K562 (cell line): ENCODE measurements around the gene BNIP5. TPM values are rescaled to one million over a fixed set of nuclear protein-coding genes. Genes with fewer than 3 reads are reported as not detected.

Experiments used
- CBX1 ChIP-seq: sonication (generic); IDR thresholded peaks from 2 replicates; pipeline ENCODE4 v1.6.1; 2016; ENCODE audit warnings: antibody characterized with exemption, low read depth, mild to moderate bottlenecking
- CBX8 ChIP-seq: fragments of 200-600 bp; sonication (generic); IDR thresholded peaks from 2 replicates; pipeline ENCODE4 v1.6.1; 2012; ENCODE audit warnings: borderline replicate concordance, mixed run types, low read depth, mild to moderate bottlenecking, moderate library complexity, mixed read lengths, low read length, control low read depth, inconsistent platforms; ENCODE audit not compliant: poor library complexity, severe bottlenecking; ENCODE audit errors: extremely low read depth
- CHD1 ChIP-seq: fragments of 200-600 bp; sonication (generic); IDR thresholded peaks from one replicate; pipeline ENCODE4 v1.6.1; 2012; ENCODE audit warnings: mild to moderate bottlenecking, moderate library complexity, low read length, inconsistent platforms
- CHD2 ChIP-seq: IDR thresholded peaks from 2 replicates; pipeline ENCODE4 v1.6.1; 2011; ENCODE audit warnings: low read depth, low read length
- EGR1 ChIP-seq: fragments of 450-650 bp; conservative IDR thresholded peaks from 2 replicates; pipeline ENCODE4 v1.6.1; 2017; ENCODE audit warnings: mild to moderate bottlenecking
- ETV6 ChIP-seq, 3 experiments: fragments of 150-350 bp in 1 of 3; sonication (generic) in 1 of 3; formaldehyde crosslinking in 1 of 3; IDR thresholded peaks; 2 replicates each; pipeline versions ENCODE4 v1.6.1 to v1.8.0; 2014 to 2022; ENCODE audit warnings: borderline replicate concordance in 2 of 3, low read depth in 2 of 3, antibody characterized with exemption in 1 of 3, low read length in 1 of 3, mild to moderate bottlenecking in 1 of 3, missing genetic modification reagents in 1 of 3
- FOS ChIP-seq: IDR thresholded peaks from 3 replicates; pipeline ENCODE4 v1.6.1; 2011; ENCODE audit not compliant: insufficient read length; ENCODE audit errors: extremely low read depth
- NBN ChIP-seq: fragments of 450-650 bp; IDR thresholded peaks from 2 replicates; pipeline ENCODE4 v1.6.1; 2016; ENCODE audit warnings: low read depth, mild to moderate bottlenecking
- NCOA2 ChIP-seq, 2 experiments: fragments of 450-650 bp; IDR thresholded peaks; 2 replicates each; pipeline ENCODE4 v1.6.1; 2018; ENCODE audit warnings: mild to moderate bottlenecking in 2 of 2, moderate library complexity in 1 of 2; ENCODE audit not compliant: partially characterized antibody in 2 of 2
- NFXL1 ChIP-seq: fragments of 450-650 bp; formaldehyde crosslinking; IDR thresholded peaks from 2 replicates; pipeline ENCODE4 v1.4.0; 2021; ENCODE audit warnings: mild to moderate bottlenecking
- RBM14 ChIP-seq: fragments of 200-400 bp; formaldehyde crosslinking; IDR thresholded peaks from 2 replicates; pipeline ENCODE4 v1.6.1; 2018; ENCODE audit warnings: low read depth, mild to moderate bottlenecking, low read length, moderate library complexity, borderline replicate concordance; ENCODE audit not compliant: insufficient read depth
- SAFB ChIP-seq: fragments of 200-400 bp; formaldehyde crosslinking; IDR thresholded peaks from 2 replicates; pipeline ENCODE4 v1.6.1; 2017; ENCODE audit warnings: low read depth, low read length, borderline replicate concordance
- SMARCA5 ChIP-seq: fragments of 450-650 bp; IDR thresholded peaks from 2 replicates; pipeline ENCODE4 v1.6.1; 2016
- SNRNP70 ChIP-seq: fragments of 200-400 bp; formaldehyde crosslinking; optimal IDR thresholded peaks from 2 replicates; pipeline ENCODE3; 2017; ENCODE audit warnings: low read depth, low read length
- SRSF9 ChIP-seq: fragments of 200-400 bp; formaldehyde crosslinking; IDR thresholded peaks from 2 replicates; pipeline ENCODE4 v1.6.1; 2017; ENCODE audit warnings: low read depth, low read length, borderline replicate concordance
- ZBED1 ChIP-seq: IDR thresholded peaks from 2 replicates; pipeline ENCODE4 v1.6.1; 2014
- ZEB2 ChIP-seq: fragments of 450-650 bp; IDR thresholded peaks from 2 replicates; pipeline ENCODE4 v1.6.1; 2016
- ZNF551 ChIP-seq: fragments of 250-450 bp; sonication (Bioruptor Pico); IDR thresholded peaks from 2 replicates; pipeline ENCODE4 v1.5.0; 2021; ENCODE audit warnings: mild to moderate bottlenecking, moderate library complexity
- polyA plus RNA-seq, 8 experiments: library from polyadenylated mRNA; depleted of rRNA in 4 of 8; stranded (reverse) in 5 of 8; unstranded in 3 of 8; fragments of >200 nt; fragmentation: Nextera tagmentation in 2 of 8; fragmentation: Illumina TruSeq in 1 of 8; extraction: Ambion mirVana in 2 of 8; extraction: Trizol in 1 of 8; gene quantifications; 2 replicates each; pipeline versions ENCODE4 v1.2.1 to v1.2.3, GENCODE V29; 2011 to 2014; ENCODE audit warnings: inconsistent platforms in 1 of 8, missing spikeins in 1 of 8
- total RNA-seq, 7 experiments: library from RNA; depleted of rRNA in 6 of 7; stranded (reverse); fragments of >200 nt in 6 of 7; fragmentation: Illumina TruSeq in 2 of 7; extraction: Trizol in 2 of 7; gene quantifications; 2 replicates each; pipeline versions ENCODE4 v1.2.1 to v1.2.3, GENCODE V29; 2011 to 2021; ENCODE audit warnings: low replicate concordance in 1 of 7
- TF ChIP-seq, protein P1 (sequence below): fragments of 450-650 bp; formaldehyde crosslinking; IDR thresholded peaks from 2 replicates; pipeline ENCODE4 v1.4.0; 2020; ENCODE audit warnings: mild to moderate bottlenecking
- TF ChIP-seq, protein P2 (sequence below): fragments of 250-450 bp; sonication (Bioruptor Pico); IDR thresholded peaks from 2 replicates; pipeline ENCODE4 v1.6.1; 2021; ENCODE audit warnings: mild to moderate bottlenecking
- TF ChIP-seq, protein P3 (sequence below): fragments of 450-650 bp; IDR thresholded peaks from 2 replicates; pipeline ENCODE4 v1.6.1; 2016
- TF ChIP-seq, protein P4 (sequence below), 2 experiments: fragments of 450-650 bp; conservative IDR thresholded peaks; 2 replicates each; pipeline ENCODE4 v1.6.1; 2017; ENCODE audit warnings: mild to moderate bottlenecking in 2 of 2, moderate library complexity in 2 of 2
- TF ChIP-seq, protein P5 (sequence below): sonication (generic); formaldehyde crosslinking; IDR thresholded peaks from 2 replicates; pipeline ENCODE4 v1.8.1; 2023; ENCODE audit warnings: mild to moderate bottlenecking, missing genetic modification reagents

Gene BNIP5
- total and polyA plus RNA-seq, 9 of the 15 experiments (the other 6 are each of a cell fraction or from before 2014, with no cell fraction given): not detected

DNA sequence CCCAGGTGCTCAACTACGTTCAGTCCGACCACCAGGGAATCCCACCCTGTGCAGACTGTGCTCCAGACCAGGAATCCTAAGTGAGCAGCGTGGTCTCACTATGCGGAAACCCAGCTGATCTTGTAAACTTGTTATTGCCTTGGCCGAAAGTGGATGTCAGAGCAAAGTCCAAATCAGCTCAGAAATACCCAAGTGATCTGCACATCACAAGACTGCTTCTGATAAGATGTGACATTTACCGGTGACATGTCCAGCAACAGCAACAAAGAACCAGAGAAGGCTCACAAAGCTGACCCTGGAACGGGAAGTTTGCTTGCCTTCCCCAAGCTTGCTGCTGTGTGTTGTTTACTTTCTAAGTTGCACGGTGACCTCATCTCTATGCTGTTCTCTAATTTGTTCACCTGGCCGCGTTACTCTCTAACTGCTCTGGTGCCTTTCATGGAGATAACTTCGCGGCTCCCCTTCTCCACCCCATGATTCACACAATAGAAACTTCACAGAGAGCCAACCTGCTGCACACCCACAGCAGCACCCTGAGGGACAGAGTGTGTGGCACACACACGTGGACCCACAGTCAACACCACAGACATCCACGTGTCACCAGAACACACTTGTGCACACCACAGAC, 1.7 kb downstream of the BNIP5 start (continued):
- TF ChIP-seq, protein P1, sequence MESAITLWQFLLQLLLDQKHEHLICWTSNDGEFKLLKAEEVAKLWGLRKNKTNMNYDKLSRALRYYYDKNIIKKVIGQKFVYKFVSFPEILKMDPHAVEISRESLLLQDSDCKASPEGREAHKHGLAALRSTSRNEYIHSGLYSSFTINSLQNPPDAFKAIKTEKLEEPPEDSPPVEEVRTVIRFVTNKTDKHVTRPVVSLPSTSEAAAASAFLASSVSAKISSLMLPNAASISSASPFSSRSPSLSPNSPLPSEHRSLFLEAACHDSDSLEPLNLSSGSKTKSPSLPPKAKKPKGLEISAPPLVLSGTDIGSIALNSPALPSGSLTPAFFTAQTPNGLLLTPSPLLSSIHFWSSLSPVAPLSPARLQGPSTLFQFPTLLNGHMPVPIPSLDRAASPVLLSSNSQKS (CRISPR knock-in tag): no peak
- TF ChIP-seq CHD2: no peak
- TF ChIP-seq, protein P2, sequence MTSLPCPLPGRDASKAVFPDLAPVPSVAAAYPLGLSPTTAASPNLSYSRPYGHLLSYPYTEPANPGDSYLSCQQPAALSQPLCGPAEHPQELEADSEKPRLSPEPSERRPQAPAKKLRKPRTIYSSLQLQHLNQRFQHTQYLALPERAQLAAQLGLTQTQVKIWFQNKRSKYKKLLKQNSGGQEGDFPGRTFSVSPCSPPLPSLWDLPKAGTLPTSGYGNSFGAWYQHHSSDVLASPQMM (CRISPR knock-in tag): no peak
- TF ChIP-seq ZBED1: no peak
- TF ChIP-seq, protein P3, sequence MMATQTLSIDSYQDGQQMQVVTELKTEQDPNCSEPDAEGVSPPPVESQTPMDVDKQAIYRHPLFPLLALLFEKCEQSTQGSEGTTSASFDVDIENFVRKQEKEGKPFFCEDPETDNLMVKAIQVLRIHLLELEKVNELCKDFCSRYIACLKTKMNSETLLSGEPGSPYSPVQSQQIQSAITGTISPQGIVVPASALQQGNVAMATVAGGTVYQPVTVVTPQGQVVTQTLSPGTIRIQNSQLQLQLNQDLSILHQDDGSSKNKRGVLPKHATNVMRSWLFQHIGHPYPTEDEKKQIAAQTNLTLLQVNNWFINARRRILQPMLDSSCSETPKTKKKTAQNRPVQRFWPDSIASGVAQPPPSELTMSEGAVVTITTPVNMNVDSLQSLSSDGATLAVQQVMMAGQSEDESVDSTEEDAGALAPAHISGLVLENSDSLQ: peak; percentile 55; the same call in 1 of the 2 replicates
- no peak for TF ChIP-seq CBX8
- no peak; the same call in 1 of the 2 replicates for TF ChIP-seq NBN
- no peak for TF ChIP-seq SRSF9
- TF ChIP-seq CHD1: no peak
- TF ChIP-seq, protein P4, sequence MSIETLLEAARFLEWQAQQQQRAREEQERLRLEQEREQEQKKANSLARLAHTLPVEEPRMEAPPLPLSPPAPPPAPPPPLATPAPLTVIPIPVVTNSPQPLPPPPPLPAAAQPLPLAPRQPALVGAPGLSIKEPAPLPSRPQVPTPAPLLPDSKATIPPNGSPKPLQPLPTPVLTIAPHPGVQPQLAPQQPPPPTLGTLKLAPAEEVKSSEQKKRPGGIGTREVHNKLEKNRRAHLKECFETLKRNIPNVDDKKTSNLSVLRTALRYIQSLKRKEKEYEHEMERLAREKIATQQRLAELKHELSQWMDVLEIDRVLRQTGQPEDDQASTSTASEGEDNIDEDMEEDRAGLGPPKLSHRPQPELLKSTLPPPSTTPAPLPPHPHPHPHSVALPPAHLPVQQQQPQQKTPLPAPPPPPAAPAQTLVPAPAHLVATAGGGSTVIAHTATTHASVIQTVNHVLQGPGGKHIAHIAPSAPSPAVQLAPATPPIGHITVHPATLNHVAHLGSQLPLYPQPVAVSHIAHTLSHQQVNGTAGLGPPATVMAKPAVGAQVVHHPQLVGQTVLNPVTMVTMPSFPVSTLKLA (conservative IDR thresholded peaks at IDR 0.05): 0 out of 4 replicates have a peak, but pooled peaks of 1 of the 2 experiments have one; percentile 28
- TF ChIP-seq ZEB2: 0 out of 2 replicates have a peak, but pooled peaks have one; percentile 53
- TF ChIP-seq EGR1: no peak
- TF ChIP-seq, protein P5, sequence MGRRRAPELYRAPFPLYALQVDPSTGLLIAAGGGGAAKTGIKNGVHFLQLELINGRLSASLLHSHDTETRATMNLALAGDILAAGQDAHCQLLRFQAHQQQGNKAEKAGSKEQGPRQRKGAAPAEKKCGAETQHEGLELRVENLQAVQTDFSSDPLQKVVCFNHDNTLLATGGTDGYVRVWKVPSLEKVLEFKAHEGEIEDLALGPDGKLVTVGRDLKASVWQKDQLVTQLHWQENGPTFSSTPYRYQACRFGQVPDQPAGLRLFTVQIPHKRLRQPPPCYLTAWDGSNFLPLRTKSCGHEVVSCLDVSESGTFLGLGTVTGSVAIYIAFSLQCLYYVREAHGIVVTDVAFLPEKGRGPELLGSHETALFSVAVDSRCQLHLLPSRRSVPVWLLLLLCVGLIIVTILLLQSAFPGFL (CRISPR knock-in tag): peak; percentile 86; the same call in 1 of the 2 replicates
- TF ChIP-seq CBX1: no peak
- no peak for TF ChIP-seq NFXL1 (CRISPR knock-in tag)
- TF ChIP-seq RBM14: no peak
- no peak for TF ChIP-seq FOS
- TF ChIP-seq SNRNP70: no peak
- no peak for TF ChIP-seq ETV6 (IDR thresholded peaks at IDR 0.05; ENCODE audit: borderline replicate concordance in 1 of 2, low read depth in 2 of 2, low read length in 1 of 2)
- TF ChIP-seq ETV6 (CRISPR knock-in tag; IDR thresholded peaks at IDR 0.05; ENCODE audit: borderline replicate concordance): no peak
- TF ChIP-seq SMARCA5: no peak
- TF ChIP-seq ZNF551: no peak
- no peak for TF ChIP-seq NCOA2 (IDR thresholded peaks at IDR 0.05; ENCODE audit: partially characterized antibody in 2 of 2)
- no peak for TF ChIP-seq SAFB
